ENCODE measurements around the gene SEPTIN10. TPM values are rescaled to one million over a fixed set of nuclear protein-coding genes. Genes with fewer than 3 reads are reported as not detected.

The SEPTIN10 gene
- total and polyA plus RNA-seq, 2 donors (not counting 1 experiment from before 2014, with no cell fraction given), result 0.28 TPM; not detected in 1

GRCh38 chr2:109633284-109633961 is 19.7 kb upstream of the SEPTIN10 start:
- Histone ChIP-seq H3K9me3 (ENCODE audit: control extremely low read depth in 1 of 3, control insufficient read depth in 2 of 3, insufficient read depth in 1 of 3, low read length in 2 of 3) (no peaks in the 10 kb centered on the region), H3K4me3 (ENCODE audit: control extremely low read depth in 1 of 5, extremely low read depth in 1 of 5, insufficient read depth in 1 of 5, low read depth in 2 of 5, low read length in 4 of 5) (no peak overlapping the region), H4K20me1 (ENCODE audit: control insufficient read depth, insufficient read depth, low read length, poor library complexity, severe bottlenecking) (no peaks in the 10 kb centered on the region), H3K36me3 (replicated peaks in 1 of 2; ENCODE audit: control extremely low read depth in 1 of 2, control insufficient read depth in 1 of 2, extremely low read depth in 1 of 2, insufficient read depth in 2 of 2, low read length in 1 of 2) (no peaks in the 10 kb centered on the region), H3K4me1 (ENCODE audit: control insufficient read depth in 2 of 2, insufficient read depth in 2 of 2, low read length in 2 of 2) (no peaks in the 10 kb centered on the region), H3K4me2 (replicated peaks; ENCODE audit: low read depth, low read length, poor library complexity, severe bottlenecking) (no peak overlapping the region), H2AFZ (ENCODE audit: insufficient read depth, low read depth, low read length, poor library complexity, severe bottlenecking) (no peak overlapping the region), H3K9ac (ENCODE audit: low read length) (no peak overlapping the region), H3K27me3 (replicated peaks in 1 of 4; ENCODE audit: control extremely low read depth in 1 of 4, control insufficient read depth in 3 of 4, insufficient read depth in 4 of 4, low read length in 3 of 4) (no peaks in the 10 kb centered on the region), H3K79me2 (ENCODE audit: control insufficient read depth, insufficient read depth, low read length) (no peaks in the 10 kb centered on the region), H3K27ac (ENCODE audit: low read length in 2 of 2) (no peak overlapping the region)
- H3K4me1 Mint-ChIP-seq, result no peaks in the 10 kb centered on the region
- intact Hi-C loops (cut with micrococcal nuclease), result no loop called here
- H3K4me3 Mint-ChIP-seq, result no peak overlapping the region
- peaks cover 6% of the 10 kb centered on the region for H3K27me3 Mint-ChIP-seq
- no peak for ATAC-seq (ENCODE audit: low read depth)
- TF ChIP-seq EZH2 (IDR thresholded peaks at IDR 0.05; ENCODE audit: borderline replicate concordance, insufficient read depth, low read depth, low read length, poor library complexity, severe bottlenecking), result no peak
- TF ChIP-seq CTCF (IDR thresholded peaks at IDR 0.05), result no peak
- ChIA-PET POLR2A (no interaction called here), CTCF (no interaction called here)
- H3K27ac Mint-ChIP-seq, result no peak overlapping the region
- 81% methylated on average over 5 of the region's 10 CpGs for WGBS (ENCODE audit: insufficient coverage)
- H3K9me3 Mint-ChIP-seq (ENCODE audit: insufficient read depth), result no peaks in the 10 kb centered on the region
- no peak for DNase-seq

DNA sequence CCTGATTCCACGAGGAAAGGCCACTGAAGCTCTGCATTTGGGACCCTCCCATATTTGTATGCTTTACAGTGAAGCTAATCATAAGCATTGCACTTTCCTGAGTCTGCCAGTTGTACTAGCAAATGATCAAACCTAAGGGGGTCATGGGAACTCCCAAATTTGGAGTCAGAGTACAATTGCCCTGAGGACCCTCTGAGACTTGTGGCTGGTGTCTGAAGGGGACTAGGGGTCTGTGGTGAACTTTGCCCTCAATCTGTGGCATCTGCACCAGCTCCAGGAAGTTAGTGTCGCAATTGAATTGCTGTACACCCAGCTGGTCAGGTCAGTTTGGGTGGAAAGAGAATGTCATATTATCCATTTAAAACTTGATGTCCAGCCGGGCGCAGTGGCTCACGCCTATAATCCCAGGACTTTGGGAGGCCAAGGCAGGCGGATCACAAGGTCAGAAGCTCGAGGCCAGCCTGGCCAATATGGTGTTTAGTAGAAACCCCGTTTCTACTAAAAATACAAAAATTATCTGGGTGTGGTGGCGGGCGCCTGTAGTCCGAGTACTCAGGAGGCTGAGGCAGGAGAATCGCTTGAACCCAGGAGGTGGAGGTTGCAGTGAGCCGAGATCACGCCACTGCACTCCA is 18.5 kb upstream of the SEPTIN10 start:
- H3K9me3 Mint-ChIP-seq (ENCODE audit: insufficient read depth), result no peaks in the 10 kb centered on the region
- peaks cover 11% of the 10 kb centered on the region for H3K27me3 Mint-ChIP-seq
- no peak for DNase-seq
- H3K4me3 Mint-ChIP-seq, result no peak overlapping the region
- Histone ChIP-seq H3K79me2 (ENCODE audit: control insufficient read depth, insufficient read depth, low read length) (no peaks in the 10 kb centered on the region), H3K9me3 (ENCODE audit: control extremely low read depth in 1 of 3, control insufficient read depth in 2 of 3, insufficient read depth in 1 of 3, low read length in 2 of 3) (no peaks in the 10 kb centered on the region), H4K20me1 (ENCODE audit: control insufficient read depth, insufficient read depth, low read length, poor library complexity, severe bottlenecking) (no peaks in the 10 kb centered on the region), H3K27me3 (replicated peaks in 1 of 4; ENCODE audit: control extremely low read depth in 1 of 4, control insufficient read depth in 3 of 4, insufficient read depth in 4 of 4, low read length in 3 of 4) (no peaks in the 10 kb centered on the region), H3K9ac (ENCODE audit: low read length) (no peak overlapping the region), H3K27ac (ENCODE audit: low read length in 2 of 2) (no peak overlapping the region), H3K36me3 (replicated peaks in 1 of 2; ENCODE audit: control extremely low read depth in 1 of 2, control insufficient read depth in 1 of 2, extremely low read depth in 1 of 2, insufficient read depth in 2 of 2, low read length in 1 of 2) (no peaks in the 10 kb centered on the region), H3K4me1 (ENCODE audit: control insufficient read depth in 2 of 2, insufficient read depth in 2 of 2, low read length in 2 of 2) (no peaks in the 10 kb centered on the region), H2AFZ (ENCODE audit: insufficient read depth, low read depth, low read length, poor library complexity, severe bottlenecking) (no peak overlapping the region), H3K4me2 (replicated peaks; ENCODE audit: low read depth, low read length, poor library complexity, severe bottlenecking) (no peak overlapping the region), H3K4me3 (ENCODE audit: control extremely low read depth in 1 of 5, extremely low read depth in 1 of 5, insufficient read depth in 1 of 5, low read depth in 2 of 5, low read length in 4 of 5) (no peak overlapping the region)
- TF ChIP-seq CTCF (IDR thresholded peaks at IDR 0.05), result no peak
- TF ChIP-seq EZH2 (IDR thresholded peaks at IDR 0.05; ENCODE audit: borderline replicate concordance, insufficient read depth, low read depth, low read length, poor library complexity, severe bottlenecking), result no peak
- intact Hi-C loops (cut with micrococcal nuclease), result no loop called here
- POLR2A ChIA-PET, result no interaction called here
- ATAC-seq (ENCODE audit: low read depth), result no peak
- no peaks in the 10 kb centered on the region for H3K4me1 Mint-ChIP-seq
- CTCF ChIA-PET, result no interaction called here
- H3K27ac Mint-ChIP-seq, result no peak overlapping the region
- 100% methylated on average over 7 of the region's 14 CpGs for WGBS (ENCODE audit: insufficient coverage)
